GM19397 (cell line): ENCODE measurements around the gene CSGALNACT2.
A peak's percentile ranks its signal among the peaks of the same experiment; 100 is the strongest.

Source experiments
- ATAC-seq: cut with Tn5 transposase; IDR thresholded peaks from one replicate; pipeline ENCODE4 v1.9.1; 2021; ENCODE audit warnings: mild to moderate bottlenecking, moderate library complexity; ENCODE audit not compliant: unreplicated experiment

CSGALNACT2 gene

DNA sequence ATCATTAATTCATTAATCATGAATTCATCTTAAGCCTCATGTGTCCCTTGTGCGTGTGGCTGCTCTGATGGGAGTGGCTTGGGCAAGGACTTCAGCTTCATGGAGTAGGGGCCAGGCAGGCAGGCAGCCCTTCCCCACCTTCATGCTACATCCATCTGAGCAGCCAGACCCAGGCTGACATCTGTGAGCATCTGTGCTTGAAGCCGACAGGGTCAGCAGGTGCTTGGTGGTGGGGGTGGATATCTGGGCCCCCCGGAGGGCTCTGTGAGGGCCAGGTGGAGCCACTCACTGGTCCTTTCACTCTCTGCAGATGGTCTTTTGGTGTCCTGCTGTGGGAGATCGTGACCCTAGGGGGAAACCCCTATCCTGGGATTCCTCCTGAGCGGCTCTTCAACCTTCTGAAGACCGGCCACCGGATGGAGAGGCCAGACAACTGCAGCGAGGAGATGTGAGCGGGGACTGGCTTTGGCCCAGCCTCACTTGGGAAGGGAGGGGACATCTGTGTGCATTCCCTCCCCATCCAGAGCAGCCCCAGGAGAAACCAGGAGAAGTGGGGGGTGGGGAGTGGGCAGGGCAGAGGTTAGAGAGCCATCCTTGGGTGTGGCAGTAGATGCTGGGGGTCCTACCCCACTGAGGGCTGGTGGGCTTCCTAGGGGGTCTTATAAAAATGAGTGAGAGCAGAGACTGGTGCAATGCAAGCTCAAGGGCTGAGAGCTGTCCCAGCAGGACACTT lies 14.7 kb upstream of the CSGALNACT2 start:
- no peak for ATAC-seq

DNA sequence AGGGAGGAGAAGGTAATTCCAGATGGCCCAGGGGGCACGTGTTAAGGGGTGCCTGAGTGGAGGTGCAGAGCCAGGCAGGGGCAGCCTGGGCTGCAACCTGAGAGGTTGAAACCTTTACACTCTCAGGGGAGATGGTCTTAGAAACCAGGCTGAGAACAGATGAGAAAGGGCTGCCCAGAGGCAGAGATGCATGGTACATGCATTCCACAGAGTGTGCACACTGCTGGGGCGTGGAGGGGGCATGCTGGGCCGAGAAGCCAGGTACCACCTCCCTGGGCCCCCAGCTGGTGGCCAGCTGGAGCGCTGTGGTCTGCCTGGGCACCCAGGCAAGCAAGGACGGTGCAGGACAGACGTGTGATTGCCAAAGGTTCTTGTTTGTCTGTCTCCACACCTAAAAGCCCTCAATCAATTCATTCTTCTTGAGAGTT lies 14.1 kb upstream of the CSGALNACT2 start:
- no peak for ATAC-seq

DNA sequence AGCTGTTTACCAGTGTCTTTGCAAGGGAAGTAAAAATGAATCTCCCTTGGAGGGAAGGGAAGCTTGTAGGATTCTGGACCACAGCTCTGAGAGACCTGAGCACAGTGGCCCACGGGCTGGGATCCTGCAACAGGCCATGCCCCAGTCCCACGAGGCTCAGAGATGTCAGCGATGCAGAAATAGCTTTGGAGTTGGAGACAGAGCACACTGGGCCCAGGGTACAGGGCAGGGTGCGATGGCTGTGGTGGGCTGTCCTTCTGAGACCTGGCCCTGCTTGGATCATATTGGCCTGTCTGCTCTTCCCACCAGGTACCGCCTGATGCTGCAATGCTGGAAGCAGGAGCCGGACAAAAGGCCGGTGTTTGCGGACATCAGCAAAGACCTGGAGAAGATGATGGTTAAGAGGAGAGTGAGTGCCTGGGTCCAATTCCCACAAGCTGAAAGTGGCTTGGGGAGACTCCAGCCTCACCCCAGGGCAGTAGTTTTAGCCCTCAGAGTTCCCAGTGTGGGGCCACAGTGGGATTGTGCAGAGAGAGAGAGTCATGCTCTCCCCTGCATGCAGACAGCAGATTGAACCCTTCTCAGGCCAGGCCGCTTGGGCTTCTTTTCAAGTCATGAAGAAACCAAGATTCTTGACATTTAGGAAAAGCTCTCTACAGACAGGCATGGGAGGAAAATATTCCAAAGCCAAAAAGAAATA lies 13.5 kb upstream of the CSGALNACT2 start:
- ATAC-seq: no peak

DNA sequence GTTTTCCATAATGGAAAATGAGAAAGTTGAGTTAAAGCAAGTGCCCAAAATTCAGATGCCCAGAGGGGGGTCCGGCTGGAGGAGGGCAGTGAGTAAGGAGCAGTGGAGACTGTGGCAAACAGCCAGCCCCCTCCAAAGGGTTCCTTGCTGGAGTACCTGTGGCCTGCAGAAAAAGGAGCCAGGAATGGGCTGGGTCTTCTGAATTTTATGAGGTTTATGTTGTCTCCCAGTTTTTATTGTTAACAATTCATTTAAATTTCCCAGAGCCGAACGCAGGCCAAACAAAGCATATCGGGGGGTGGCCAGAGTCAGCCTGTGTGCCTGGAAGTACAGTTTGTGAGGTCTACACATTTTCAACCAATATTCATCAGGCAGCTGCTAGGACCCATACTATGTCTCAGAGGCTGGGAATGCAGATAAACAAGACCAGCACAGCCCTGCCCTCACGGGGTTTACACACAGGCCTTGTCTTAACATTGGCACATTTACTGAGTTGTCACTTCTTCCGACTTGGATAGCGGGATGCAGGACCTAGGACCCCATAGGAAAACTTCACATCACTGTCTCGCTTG lies 12.9 kb upstream of the CSGALNACT2 start:
- ATAC-seq: no peak

DNA sequence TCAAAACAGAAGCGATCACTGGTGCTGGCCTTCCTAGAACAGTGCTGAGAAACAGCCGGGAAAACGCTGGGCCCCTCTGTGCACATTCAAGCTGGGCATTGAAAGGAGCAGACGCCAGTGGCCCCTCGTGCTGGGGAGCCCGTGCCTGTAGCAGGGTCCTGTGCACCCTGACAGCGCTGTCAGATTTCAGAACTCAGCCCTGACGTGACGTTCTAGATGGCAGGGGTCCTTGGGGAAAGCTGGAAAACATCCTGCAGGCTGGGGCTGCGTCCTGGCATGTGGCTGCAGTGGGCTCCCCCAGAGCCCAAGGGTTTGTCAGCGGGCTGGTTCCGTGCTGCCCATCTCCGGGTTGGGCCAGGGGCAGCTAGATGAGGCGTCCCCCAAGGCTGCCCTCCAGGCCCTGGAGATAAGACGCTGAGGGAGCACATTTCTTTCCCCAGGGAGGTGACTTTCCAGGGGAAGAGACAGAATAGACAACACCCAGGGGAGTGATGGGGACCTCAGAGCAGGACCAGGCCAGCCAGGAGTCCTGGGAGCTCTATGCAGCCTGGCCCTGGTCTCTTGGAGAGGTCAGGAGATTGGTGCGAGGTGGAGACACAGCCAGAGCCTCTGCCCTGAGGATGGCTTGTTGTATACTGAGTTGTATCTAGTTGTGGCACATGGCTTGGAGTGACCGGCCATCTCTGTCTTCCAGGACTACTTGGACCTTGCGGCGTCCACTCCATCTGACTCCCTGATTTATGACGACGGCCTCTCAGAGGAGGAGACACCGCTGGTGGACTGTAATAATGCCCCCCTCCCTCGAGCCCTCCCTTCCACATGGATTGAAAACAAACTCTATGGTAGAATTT lies 12.1 kb upstream of the CSGALNACT2 start:
- ATAC-seq: no peak

DNA sequence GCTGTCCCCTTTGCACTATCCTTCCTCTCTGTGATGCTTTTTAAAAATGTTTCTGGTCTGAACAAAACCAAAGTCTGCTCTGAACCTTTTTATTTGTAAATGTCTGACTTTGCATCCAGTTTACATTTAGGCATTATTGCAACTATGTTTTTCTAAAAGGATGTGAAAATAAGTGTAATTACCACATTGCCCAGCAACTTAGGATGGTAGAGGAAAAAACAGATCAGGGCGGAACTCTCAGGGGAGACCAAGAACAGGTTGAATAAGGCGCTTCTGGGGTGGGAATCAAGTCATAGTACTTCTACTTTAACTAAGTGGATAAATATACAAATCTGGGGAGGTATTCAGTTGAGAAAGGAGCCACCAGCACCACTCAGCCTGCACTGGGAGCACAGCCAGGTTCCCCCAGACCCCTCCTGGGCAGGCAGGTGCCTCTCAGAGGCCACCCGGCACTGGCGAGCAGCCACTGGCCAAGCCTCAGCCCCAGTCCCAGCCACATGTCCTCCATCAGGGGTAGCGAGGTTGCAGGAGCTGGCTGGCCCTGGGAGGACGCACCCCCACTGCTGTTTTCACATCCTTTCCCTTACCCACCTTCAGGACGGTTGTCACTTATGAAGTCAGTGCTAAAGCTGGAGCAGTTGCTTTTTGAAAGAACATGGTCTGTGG lies 11.4 kb upstream of the CSGALNACT2 start:
- ATAC-seq: peak; percentile 44

DNA sequence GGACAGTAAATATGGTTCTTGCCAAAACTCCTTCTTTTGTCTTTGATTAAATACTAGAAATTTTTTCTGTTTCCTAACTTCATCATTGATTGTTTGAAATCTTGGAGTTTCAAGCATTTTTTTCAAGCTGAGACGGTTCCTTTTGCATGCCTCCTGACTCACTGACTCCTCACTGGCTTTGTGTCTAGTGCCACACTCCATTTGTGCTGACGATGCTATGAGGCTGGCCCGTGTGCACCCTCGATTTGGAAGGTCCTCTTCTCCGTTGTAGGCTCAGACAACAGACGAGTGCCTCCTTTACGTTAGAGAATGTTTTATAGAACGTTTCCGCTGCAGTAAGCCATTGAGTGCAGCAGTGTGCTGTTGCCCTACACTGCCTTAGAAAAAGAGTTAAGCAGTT lies 10.8 kb upstream of the CSGALNACT2 start:
- no peak for ATAC-seq

DNA sequence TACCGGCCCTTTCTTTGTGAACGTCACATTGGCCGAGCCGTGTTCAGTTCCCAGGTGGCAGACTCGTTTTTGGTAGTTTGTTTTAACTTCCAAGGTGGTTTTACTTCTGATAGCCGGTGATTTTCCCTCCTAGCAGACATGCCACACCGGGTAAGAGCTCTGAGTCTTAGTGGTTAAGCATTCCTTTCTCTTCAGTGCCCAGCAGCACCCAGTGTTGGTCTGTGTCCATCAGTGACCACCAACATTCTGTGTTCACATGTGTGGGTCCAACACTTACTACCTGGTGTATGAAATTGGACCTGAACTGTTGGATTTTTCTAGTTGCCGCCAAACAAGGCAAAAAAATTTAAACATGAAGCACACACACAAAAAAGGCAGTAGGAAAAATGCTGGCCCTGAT lies 9.9 kb upstream of the CSGALNACT2 start:
- ATAC-seq: no peak

DNA sequence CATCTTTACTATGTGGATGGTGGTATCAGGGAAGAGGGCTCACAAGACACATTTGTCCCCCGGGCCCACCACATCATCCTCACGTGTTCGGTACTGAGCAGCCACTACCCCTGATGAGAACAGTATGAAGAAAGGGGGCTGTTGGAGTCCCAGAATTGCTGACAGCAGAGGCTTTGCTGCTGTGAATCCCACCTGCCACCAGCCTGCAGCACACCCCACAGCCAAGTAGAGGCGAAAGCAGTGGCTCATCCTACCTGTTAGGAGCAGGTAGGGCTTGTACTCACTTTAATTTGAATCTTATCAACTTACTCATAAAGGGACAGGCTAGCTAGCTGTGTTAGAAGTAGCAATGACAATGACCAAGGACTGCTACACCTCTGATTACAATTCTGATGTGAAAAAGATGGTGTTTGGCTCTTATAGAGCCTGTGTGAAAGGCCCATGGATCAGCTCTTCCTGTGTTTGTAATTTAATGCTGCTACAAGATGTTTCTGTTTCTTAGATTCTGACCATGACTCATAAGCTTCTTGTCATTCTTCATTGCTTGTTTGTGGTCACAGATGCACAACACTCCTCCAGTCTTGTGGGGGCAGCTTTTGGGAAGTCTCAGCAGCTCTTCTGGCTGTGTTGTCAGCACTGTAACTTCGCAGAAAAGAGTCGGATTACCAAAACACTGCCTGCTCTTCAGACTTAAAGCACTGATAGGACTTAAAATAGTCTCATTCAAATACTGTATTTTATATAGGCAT lies 9.1 kb upstream of the CSGALNACT2 start:
- peak; percentile 42 for ATAC-seq

DNA sequence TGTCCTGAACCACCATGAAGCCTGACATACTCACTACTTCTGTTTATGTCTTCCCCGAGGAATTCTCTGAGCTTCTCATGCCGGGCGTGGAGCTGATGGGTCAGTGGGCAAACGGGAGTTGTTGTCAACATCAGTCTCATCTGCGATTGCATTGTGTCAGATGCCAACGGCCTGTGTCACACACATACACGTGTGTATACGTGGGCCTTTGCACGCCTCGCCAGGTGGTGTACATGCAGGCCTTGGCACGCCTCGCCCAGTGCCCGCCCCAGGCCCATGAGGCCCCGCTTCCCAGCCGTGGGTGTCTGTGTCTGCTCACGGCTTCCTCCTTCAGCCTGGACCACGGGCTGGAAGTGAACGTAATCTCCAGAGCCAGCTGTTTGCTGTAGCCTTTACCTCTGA lies 7.5 kb upstream of the CSGALNACT2 start:
- ATAC-seq: no peak

DNA sequence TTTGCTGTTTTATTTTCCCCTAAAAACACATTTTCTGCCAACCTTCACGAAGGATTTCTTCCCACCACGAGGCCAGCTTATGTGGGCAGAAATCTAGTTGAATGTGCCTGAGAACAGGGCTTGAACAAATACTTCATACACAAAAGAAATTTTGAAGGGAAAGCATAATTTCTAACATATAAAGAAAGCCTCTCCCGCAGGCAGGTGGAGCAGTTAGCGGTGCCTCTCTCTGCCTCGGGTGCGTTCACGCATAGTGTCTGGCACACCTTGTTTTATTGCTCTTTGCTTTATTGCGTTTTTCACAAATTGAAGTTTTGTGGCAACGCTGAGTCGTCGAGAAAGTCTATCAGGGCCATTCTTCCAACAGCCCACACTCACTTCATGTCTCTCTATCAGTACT lies 7.0 kb upstream of the CSGALNACT2 start:
- no peak for ATAC-seq

DNA sequence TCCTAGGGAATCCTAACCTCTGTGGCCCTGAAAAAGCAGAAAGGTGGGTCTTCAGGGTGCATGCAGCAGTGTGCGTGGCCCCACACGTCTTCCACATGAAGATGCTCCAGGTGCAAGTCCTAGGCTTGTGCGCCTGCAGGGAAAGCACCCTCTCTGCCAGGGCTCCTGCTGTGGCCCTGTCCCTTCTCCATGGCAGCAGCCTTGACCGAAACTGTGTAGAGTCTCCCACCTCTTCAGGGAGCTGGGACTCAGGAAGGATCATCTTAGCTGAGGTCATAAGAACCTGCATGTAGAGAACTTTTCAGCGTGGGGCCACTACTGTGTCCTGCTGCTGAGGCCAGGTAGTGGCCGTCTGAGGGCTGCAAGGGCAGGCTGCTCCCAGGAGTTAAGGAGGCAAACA lies 6.3 kb upstream of the CSGALNACT2 start:
- ATAC-seq: no peak

DNA sequence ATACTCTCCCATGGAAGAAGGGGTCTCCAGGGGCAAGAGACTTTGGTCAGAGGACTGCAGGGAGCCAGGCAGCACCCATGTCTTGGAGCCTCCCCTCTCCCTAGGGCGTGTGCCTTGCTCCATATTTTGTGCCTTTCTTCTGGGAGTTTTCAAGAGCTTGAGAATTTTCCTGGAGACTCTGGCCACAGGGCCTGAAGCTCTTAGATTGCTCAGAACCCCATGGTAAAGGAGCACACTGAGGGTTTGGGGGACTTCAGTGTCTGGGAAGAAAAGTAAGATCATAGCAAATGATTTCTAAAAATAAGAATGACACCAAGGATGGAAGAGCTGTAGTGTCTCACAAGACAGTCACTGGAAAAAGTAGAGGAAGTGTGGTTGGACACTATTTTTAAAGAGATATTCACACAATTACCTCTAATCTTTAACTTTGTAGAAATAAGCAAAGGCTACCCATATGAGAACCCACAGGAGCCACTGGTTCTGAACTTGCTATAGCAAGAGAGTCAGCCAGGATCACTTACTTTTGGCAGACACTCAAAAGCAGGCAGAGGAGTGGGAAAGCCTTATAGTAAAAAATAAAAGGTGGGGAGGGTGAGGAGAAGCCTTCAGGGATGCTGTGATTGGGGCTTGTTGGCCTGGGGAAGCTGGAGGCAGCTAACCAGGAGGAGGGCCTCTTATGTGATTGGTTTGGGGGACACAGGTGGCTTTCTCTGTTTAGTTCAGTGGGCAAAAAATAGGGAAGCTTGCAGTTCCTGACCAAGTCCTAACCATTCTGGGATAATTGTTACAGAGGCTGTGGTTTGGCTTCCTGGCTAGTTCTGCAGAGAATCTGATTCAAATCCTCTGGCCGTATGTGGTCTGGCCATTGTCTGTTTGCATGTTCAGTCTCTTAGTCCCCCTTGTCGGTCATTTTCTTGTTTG lies 5.1 kb upstream of the CSGALNACT2 start:
- no peak for ATAC-seq

DNA sequence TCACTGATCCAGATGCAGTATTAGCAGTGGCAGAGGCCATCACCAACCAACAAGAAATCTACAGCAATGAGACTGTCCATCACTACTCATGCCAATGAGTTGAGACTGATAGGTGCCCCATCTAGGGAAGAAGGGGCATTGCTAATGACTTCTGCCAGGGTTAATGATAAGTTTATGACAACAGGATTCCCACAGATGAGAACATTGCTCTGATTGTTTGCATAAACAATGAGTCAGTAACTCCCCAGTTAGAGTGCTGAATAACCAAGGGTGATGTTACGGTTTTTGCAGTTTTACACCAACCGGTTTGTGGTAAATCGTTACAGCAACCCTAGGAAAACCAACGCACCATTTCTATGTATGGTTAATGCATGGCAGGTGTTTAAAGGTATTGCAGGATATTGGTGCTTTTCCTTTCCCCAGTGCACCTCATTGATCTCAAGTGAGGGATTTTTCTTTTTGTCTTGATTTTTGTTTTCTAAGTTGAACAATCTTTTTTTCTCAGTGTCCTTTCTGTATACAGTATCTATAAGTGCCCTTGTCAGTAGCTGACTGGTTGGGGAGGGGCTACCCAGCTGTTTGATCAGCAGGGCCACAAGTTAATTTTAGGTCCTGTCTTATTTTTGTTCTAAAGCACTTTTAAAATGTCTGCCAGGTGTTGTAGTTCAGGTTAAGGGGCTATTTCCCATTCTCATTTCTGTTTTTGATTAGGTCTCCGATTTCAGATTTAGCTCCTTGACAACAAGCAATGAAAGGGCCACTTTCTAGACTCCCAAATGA lies 3.9 kb upstream of the CSGALNACT2 start:
- no peak for ATAC-seq

DNA sequence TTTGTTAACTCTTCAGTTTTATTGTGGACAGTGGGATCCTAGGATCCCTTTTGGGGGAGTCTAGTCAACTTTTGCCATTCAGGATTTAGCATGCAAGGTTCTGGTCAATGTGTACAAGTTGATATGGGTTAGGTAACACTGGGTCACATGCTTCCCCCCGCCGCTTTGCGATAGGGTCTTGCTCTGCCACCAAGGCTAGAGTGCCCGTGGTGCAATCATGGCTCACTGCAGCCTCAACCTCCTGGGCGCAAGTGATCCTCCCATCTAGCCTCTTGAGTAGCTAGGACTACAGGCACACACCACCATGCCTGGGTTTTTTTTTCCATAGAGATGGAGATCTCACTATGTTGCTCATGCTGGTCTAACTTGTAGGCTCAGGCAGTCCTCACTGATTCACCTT lies 3.2 kb upstream of the CSGALNACT2 start:
- no peak for ATAC-seq

DNA sequence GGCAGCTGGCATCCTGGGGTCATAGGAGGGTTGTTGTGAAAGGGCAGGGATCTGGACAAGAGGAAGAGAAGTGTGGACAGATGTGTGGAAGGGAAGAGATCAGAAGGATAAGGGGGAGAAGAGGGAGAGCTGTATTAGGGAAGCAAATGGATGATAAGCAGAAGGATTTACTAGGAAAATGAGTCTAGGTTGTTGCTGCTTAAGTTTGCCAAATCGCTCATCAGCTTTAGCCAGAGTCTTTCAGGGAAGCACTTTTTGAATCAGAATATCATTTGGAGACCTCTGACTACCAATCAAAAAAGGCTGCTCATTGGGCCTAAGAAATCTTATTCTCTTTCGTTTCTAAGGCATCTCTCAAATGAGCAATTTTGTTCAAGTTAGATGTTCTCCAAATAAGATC lies 2.6 kb upstream of the CSGALNACT2 start:
- no peak for ATAC-seq

DNA sequence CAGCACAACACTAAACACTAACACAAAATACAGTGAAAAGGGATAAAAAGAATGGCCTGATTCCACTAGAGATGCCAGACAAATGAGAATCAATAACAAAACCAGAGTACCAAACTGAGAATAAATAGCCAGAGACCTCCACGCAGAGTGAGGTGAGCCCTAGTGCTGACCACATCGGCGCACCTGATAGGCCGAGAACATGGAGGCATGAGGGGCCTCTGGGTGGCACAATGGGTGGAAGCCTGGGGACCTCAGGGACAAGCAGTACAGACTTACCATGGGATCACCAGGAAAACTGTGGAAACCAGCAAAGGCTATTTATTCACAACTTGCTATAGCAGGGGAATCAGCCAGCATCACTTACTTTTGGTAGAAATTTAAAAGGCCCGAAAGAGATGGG lies 1.8 kb upstream of the CSGALNACT2 start:
- ATAC-seq: no peak

DNA sequence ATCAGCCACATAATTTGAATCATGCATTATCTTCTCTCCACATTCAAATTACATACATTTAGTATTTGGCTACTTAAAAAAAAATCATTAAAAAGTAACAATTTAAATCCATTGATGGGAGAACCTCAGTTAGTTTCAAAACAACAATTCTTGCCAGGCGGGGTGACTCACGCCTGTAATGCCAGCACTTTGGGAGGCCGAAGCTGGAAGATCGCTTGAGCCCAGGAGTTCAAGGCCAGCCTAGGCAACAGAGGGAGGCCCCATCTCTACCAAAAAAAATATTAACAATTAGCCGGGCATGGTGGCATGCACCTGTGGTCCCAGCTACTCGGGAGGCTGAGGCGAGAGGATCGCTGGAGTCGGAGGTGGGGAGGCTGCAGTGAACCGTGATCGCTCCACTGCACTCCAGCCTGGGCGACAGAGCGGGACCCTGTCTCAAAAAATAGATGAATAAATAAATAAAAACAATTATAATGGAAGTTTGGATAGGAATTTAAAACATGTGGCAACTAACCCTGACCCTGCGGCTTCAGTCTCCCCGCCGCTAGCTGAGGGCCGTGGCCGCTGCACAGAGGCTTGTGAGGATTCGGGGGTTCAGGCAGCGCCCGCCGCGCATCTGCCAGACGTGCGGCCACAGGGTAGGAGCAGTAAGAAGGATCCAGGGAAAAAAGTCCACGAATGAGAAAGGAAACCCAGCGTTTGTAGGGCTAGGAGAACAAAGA lies 1.1 kb upstream of the CSGALNACT2 start:
- ATAC-seq: no peak
